NCI-H1048 (cell line): ENCODE measurements around the gene CENPU.
"Not testable (repeated sequence)": the region's sequence is repeated elsewhere in the genome, so short reads cannot be mapped to it uniquely, and the experiment has no call there.

Source experiments
- DNase-seq: peaks from one replicate; lab custom pipeline; 2025; lab: John Stamatoyannopoulos, UW

The CENPU gene

DNA sequence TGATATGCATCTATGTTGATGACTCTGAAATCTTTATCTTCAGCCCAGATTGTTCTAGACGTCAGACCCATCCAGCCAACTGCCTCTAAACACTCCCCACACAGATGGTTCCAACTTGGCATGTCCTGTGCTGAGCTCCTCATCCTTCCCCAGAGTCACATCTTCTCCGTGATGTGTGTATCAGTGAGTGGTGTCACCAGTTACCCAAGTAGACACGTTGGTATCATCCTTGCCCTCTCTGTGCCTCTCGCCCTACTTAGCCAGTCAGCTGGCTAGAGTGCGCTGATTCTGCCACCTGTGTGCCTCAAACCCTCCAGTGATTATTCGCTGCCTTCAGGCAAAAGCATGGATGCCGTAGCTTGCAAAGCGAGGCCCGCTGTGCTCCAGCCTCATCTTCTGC is 65.8 kb downstream of the CENPU start:
- no peak for DNase-seq

- no peak for DNase-seq
Measured at GRCh38 chr4:184666670-184667069, 67.2 kb downstream of the CENPU start.

DNA sequence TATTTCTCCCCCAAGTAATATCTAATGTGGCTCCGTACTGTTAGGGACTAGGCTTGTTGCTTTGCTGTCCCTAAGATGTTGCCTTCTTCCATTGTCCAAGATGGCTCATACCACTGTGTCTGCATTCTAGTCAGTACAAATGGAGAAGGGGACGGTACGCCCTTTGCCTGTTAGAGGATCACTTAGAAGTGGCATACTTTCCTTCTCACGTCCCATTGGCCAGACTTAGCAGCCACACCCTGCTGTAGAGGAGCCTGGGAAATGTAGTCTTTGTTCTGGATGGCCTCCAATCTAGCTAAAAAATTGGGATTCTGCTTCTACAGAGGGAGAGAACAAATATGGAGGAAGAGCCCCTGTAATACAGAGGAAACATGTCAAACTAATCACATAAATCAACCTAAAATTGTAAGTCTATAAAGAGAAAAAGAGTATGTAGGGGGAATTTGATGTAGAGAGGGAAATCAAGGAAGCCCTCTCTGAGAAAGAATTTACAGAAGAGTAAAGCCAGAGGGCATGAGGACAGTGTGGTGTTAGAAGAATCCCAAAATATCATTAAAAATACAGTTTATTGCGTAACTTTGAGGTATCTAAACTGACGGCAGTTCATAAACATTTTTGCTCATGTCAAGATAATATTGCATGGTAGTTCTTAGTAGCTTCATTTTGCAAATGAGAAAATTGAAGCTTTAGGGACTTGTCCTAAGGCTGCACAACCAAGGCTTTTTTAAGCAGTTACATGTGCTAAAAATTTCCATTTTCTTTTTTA is 69.3 kb downstream of the CENPU start:
- no peak for DNase-seq

DNA sequence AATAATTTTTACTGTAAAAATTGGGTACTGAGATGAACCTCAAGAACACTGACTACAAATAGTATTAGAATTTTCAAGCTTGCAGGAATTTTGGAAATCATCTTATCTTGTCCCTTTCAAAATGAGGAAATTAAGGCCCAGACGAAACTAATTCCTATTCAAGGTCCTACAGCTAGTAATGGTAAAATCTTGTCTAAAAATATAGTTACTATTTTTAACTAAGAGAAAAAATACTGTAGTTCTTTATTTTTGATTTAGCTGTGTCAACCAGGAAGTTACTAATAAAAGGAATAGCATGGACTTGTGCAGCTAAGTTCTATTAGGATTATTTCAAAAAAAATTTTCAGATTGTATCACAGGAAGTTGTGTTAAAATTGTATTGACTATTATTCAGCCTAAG is 71.7 kb downstream of the CENPU start:
- no peak for DNase-seq

DNA sequence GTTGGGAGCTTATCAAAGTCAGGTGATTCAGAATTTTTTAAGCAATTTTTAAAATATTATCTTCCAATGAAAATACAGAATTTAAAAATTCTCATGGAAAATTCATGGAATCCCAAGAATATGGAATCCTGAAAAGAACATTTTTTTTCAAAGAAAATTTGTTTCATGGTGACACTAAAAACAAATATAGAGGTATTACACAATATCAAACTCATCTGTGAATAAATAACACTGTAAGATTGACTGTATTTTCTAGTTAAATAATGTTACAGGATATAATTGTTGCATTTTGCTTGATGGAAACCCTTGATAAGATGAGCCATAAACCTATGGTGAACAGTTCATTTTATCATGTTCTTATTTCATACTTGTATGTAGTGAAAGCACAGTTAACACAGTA is 72.9 kb downstream of the CENPU start:
- no peak for DNase-seq

GRCh38 chr4:184657820-184658219 is 76.1 kb downstream of the CENPU start:
- DNase-seq, result not testable (repeated sequence)

DNA sequence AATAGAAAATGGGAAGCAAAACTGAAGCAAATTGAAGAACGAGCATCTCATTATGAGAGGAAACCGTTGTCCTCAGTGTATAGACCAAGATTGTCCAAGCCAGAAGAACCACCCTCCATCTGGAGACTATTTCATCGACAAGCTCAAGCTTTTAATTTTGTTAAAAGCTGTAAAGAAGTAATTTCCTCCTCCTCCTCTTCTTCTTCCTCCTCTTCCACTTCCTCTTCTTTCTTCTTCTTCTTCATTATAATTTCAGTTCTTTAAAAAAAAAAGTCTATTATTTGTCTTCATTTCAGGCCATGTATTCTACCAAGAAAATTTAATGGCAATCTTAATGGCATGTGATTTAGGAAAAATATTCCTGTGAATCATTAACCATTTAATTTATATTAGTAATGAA is 76.8 kb downstream of the CENPU start:
- DNase-seq, result no peak

DNA sequence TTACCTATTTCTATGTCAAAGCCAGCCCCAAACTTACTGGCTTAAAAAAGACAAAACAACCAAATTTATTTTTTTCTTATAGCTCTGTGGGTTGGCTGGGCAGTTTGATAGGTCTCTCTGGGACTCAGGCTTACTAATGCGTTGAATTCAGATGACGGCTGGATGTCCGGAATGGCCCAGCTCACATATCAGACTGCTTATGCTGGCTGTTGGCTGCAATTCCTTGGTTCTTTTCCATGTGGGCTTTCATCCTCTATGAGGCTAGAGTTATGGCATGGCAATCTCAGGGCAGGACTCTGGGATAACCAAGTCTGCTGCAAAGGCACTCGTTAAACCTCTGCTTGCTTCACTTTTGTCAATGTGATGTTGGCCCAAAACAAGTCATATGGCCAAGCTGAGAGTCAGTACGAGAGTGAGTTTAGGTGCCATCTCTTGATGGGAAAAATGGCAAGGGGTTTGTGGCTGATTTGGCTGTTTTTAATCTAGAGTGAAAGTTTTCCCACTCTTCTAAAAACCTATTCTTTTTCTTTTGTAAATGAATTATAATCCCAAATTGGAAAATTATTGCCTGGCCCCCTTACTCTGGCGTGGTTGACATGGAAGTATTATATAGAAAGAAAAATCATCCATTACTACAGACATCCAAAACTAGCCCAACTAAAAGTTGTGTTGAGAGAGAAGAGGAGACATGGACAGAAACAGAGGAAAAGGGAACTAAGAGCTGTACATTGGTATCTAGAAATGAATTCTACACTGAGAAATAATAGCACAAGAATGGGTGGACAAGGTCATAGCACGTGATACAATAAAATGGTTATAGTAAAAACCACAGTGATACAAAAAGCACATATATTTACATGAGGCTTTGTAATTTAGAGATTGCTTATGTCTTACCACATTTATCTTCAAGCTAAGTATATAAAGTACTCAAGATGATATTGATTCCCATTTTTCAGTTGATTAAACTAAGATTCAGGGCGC is 77.7 kb downstream of the CENPU start:
- no peak for DNase-seq

- DNase-seq, result no peak
Measured at GRCh38 chr4:184653650-184654049, 80.2 kb downstream of the CENPU start.

DNA sequence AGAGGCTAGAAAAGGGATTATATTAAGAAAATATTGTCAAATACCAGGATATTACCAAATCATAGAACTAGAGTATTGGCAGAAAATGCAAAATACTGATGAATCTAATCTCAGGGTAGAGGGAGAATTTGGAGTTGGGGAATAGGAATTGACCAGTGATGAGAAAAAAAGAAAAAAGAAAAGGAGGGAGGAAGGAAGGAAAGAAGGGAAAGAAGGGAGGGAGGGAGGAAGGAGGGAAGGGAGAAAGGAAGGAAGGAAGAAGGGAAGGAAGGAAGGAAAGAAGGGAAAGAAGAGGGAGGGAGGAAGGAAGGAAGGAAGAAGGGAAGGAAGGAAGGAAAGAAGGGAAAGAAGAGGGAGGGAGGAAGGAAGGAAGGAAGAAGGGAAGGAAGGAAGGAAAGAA is 81.2 kb downstream of the CENPU start:
- DNase-seq, result not testable (repeated sequence)

- DNase-seq, result no peak
Measured at GRCh38 chr4:184651899-184652298, 82.0 kb downstream of the CENPU start.

GRCh38 chr4:184649971-184650855 is 83.7 kb downstream of the CENPU start:
- no peak for DNase-seq

- DNase-seq, result peak; percentile 94
Measured at GRCh38 chr4:184649026-184649970, 84.6 kb downstream of the CENPU start, which contains the start of the genes CASP3 and PRIMPOL. TSS of gene CASP3 (minus strand) at chr4:184649447. CDS start at chr4:184638453, 10,994 bp downstream. TSS of gene PRIMPOL (plus strand) at chr4:184649738. CDS start at chr4:184657141, 7,403 bp downstream.

DNA sequence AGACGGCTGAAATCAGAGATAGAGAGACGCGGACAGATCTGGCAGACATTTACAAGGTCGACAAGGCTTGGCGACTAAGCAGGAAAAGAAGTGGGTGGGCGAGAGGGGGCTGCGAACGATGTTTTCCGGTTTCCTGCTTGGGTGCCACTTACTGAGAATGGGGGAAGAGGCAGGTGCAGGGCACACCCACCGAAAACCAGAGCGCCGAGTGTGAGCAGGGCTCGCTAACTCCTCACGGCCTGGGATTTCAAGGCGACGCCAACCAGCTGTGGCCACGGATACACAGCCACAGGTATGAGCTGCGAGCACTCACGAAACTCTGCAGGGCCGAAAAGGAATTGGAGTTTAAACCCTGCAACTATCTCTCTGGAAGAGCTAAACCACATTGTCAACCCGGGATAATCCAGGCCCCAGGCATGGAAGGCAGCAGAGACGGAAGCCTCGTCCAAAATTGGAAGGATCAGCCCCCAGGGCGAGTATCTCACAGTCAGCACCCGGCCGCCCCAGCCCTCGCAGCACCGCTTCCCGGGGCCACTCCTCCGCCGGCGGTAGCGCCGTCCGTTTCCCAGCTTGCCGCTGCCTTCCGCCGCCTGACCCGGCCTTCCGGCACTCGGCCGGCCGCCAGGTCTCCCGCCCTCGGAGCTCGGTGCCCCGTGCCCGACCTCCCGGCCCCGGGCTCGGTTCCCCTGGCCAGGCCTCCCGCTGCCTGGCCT is 85.4 kb downstream of the CENPU start:
- DNase-seq, result no peak

DNA sequence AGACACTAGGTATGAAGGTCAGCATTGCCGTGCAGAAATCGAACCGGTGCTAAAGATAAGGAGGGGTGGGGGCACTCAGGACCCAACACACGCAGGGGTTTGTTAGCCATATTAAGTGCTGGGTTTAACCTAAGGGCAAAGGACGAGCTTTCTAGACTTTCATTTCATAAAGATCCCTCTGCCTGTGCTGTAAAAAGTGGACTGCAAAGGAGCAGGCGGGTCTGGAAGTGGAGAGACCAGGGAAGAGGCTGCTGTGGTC is 85.9 kb downstream of the CENPU start:
- no peak for DNase-seq

GRCh38 chr4:184647266-184648053 is 86.4 kb downstream of the CENPU start:
- DNase-seq, result no peak

DNA sequence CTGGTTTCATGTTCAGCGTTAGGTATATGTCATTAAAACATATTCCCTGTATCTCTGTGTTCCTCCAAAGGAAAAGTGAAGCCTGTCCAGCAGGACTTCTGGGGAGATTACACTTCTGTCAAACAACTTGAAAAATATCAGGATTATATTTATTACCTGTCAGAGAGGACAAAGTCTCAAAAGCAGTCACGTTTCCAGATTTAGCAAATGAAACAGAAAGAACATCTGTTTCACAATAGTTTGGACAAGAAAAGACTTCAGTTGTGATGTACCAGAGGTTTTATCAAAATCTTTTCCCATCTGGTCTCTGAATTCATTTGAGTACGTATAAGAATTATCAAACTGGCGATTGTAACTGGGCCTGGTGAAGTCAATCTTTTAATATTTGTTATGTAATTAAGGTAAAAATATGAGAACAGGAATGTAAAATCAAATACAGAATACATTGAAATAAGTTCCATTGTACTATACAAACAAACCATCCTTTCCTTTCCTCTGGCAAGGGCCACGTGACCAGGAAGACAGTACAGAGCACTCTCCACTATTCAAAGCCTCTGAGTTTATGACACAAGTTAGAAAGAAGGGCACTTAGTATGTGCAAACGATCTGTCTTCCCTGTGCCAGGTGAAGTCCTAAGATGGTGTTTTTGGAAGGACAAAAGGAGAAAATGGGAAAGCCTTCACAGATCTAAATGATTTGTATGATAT is 87.8 kb downstream of the CENPU start:
- DNase-seq, result no peak

- no peak for DNase-seq
Measured at GRCh38 chr4:184644553-184645307, 89.2 kb downstream of the CENPU start.
